Cerebellar cortex (tissue), 1 donor: ENCODE data around the gene SERTAD4.
A peak's percentile ranks its signal among the peaks of the same experiment; 100 is the strongest.
"Not testable (repeated sequence)": the region's sequence is repeated elsewhere in the genome, so short reads cannot be mapped to it uniquely, and the experiment has no call there.

Experiments
- DNase-seq: peaks from one replicate; pipeline ENCODE4 v3.0.0-alpha.2; 2015; ENCODE audit warnings: low spot score

Gene SERTAD4

GRCh38 chr1:210232511-210233215 lies at the start of gene SERTAD4:
SERTAD4 (plus strand) TSS chr1:210232796; CDS start chr1:210237961, 5,165 bp downstream.
- peak; percentile 64 for DNase-seq

- no peak for DNase-seq
Observed at GRCh38 chr1:210185063-210185462, 47.5 kb upstream of the SERTAD4 start.

GRCh38 chr1:210187849-210188606 lies 44.6 kb upstream of the SERTAD4 start:
- not testable (repeated sequence) for DNase-seq

- no peak for DNase-seq
Observed at GRCh38 chr1:210189426-210189825, 43.2 kb upstream of the SERTAD4 start.

- no peak for DNase-seq
Observed at GRCh38 chr1:210195635-210196160, 36.9 kb upstream of the SERTAD4 start.

- DNase-seq: not testable (repeated sequence)
Observed at GRCh38 chr1:210196266-210196665, 36.3 kb upstream of the SERTAD4 start.

- DNase-seq: no peak
Observed at GRCh38 chr1:210198840-210199239, 33.8 kb upstream of the SERTAD4 start.

- no peak for DNase-seq
Observed at GRCh38 chr1:210200124-210200736, 32.4 kb upstream of the SERTAD4 start.

- DNase-seq: no peak
Observed at GRCh38 chr1:210201681-210202080, 30.9 kb upstream of the SERTAD4 start.

- no peak for DNase-seq
Observed at GRCh38 chr1:210207597-210208450, 24.8 kb upstream of the SERTAD4 start.

GRCh38 chr1:210213335-210213734 lies 19.3 kb upstream of the SERTAD4 start:
- no peak for DNase-seq

- no peak for DNase-seq
Observed at GRCh38 chr1:210214573-210215409, 17.8 kb upstream of the SERTAD4 start.

- DNase-seq: no peak
Observed at GRCh38 chr1:210217482-210217881, 15.1 kb upstream of the SERTAD4 start.

GRCh38 chr1:210218047-210218446 lies 14.5 kb upstream of the SERTAD4 start:
- DNase-seq: no peak

- DNase-seq: no peak
Observed at GRCh38 chr1:210222340-210223006, 10.1 kb upstream of the SERTAD4 start.

- DNase-seq: no peak
Observed at GRCh38 chr1:210223226-210223904, 9.2 kb upstream of the SERTAD4 start.

- no peak for DNase-seq
Observed at GRCh38 chr1:210228158-210228557, 4.4 kb upstream of the SERTAD4 start.

GRCh38 chr1:210230149-210230695 lies 2.4 kb upstream of the SERTAD4 start:
- DNase-seq: no peak

- no peak for DNase-seq
Observed at GRCh38 chr1:210231846-210232510, 618 bp upstream of the SERTAD4 start.
